ENCODE measurements around the gene DIPK2A. TPM values are rescaled to one million over a fixed set of nuclear protein-coding genes. Genes with fewer than 3 reads are reported as not detected.
A peak's percentile ranks its signal among the peaks of the same experiment; 100 is the strongest.

The DIPK2A gene, protein sequence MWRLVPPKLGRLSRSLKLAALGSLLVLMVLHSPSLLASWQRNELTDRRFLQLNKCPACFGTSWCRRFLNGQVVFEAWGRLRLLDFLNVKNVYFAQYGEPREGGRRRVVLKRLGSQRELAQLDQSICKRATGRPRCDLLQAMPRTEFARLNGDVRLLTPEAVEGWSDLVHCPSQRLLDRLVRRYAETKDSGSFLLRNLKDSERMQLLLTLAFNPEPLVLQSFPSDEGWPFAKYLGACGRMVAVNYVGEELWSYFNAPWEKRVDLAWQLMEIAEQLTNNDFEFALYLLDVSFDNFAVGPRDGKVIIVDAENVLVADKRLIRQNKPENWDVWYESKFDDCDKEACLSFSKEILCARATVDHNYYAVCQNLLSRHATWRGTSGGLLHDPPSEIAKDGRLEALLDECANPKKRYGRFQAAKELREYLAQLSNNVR
- total RNA-seq = 10 to 100 TPM; 18.1 to 41.8 (median 23.8) TPM
- polyA plus RNA-seq = 1 to 10 TPM; 6.2 to 8.0 (median 8.0) TPM
- long read RNA-seq, donor 1, full-length matches to known transcripts = 7 of 7 reads
- long read RNA-seq, donor 1, partial matches to known transcripts = 0 of 7 reads
- long read RNA-seq, donor 1, other reads (novel, unspliced or antisense) = 0 of 7 reads
- long read RNA-seq, donor 2, full-length matches to known transcripts = 8 of 8 reads
- long read RNA-seq, donor 2, partial matches to known transcripts = 0 of 8 reads
- long read RNA-seq, donor 2, other reads (novel, unspliced or antisense) = 0 of 8 reads

DNA sequence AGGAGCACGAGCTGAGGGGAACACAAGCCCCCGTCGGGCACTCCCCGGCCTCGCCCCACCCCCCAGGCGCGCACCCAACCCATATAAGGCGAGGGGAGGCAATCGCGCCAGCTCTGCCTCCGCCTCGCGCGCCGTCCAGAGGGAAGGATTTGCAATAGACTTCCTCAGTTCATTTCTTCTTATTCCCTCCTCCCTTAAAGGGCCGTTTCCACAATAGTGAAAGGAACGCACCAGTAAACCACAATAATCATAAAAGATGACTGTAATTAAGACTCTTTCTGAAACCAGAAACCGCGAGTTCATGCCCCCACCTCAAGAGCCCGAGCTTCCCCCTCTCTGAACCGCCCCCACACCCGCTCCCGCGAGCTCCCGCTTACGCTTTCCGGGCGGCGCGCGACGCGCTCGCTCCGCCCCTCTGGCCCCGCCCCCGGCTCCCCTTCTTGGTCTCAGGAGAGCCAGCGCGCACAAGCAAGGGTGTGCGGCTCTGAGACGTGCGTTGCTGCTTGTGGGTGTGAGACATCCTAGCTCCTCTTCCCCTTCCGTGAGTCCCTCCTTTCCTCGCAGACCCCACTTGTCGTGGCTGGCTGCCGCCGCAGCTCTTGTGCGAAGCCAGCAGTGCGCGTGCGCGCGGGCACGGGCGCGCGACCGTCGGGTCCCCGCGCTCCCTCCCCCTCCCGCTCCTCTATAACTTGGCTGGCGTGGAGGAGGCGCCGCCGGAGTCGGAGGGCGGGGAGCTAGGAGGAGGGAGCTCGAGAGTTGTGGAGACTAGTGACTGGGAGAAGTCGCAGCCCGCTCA is at the start of gene DIPK2A:
DIPK2A (plus strand) TSS at position 465 of the 796 bp plus-strand sequence. CDS start 510 bp downstream, outside the sequence.
- Histone ChIP-seq H3K4me3 (peak within 1 kb of the TSS; percentile 67 to 99 (median 94)), H3K27me3 (replicated peaks in 1 of 7) (no peaks in the 10 kb centered on the region), H3K36me3 (no peaks in the 10 kb centered on the region), H3K9me3 (no peaks in the 10 kb centered on the region), H3K27ac (peak within 1 kb of the TSS; percentile 95 to 99 (median 98)), H3K4me1 (peaks cover 18 to 45% (median 38%) of the 10 kb centered on the region in 6 donors)
- DNase-seq = peak; percentile 99
- WGBS, 5 donors = 0 to 1% (median 1%) methylated on average over 54 to 71 of the region's 71 CpGs
- TF ChIP-seq, protein P1, sequence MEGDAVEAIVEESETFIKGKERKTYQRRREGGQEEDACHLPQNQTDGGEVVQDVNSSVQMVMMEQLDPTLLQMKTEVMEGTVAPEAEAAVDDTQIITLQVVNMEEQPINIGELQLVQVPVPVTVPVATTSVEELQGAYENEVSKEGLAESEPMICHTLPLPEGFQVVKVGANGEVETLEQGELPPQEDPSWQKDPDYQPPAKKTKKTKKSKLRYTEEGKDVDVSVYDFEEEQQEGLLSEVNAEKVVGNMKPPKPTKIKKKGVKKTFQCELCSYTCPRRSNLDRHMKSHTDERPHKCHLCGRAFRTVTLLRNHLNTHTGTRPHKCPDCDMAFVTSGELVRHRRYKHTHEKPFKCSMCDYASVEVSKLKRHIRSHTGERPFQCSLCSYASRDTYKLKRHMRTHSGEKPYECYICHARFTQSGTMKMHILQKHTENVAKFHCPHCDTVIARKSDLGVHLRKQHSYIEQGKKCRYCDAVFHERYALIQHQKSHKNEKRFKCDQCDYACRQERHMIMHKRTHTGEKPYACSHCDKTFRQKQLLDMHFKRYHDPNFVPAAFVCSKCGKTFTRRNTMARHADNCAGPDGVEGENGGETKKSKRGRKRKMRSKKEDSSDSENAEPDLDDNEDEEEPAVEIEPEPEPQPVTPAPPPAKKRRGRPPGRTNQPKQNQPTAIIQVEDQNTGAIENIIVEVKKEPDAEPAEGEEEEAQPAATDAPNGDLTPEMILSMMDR (IDR thresholded peaks at IDR 0.05 in 8 of 11, conservative IDR thresholded peaks at IDR 0.05 in 3 of 11) = no peak
- TF ChIP-seq POLR2A (IDR thresholded peaks at IDR 0.05) = peak; percentile 12 to 94 (median 86)
- TF ChIP-seq POLR2AphosphoS5 (IDR thresholded peaks at IDR 0.05) = peak; percentile 97 to 99 (median 98)
- intact Hi-C loops (cut with DNase I; ENCODE audit: low total_unique reads) = no loop called here

DNA sequence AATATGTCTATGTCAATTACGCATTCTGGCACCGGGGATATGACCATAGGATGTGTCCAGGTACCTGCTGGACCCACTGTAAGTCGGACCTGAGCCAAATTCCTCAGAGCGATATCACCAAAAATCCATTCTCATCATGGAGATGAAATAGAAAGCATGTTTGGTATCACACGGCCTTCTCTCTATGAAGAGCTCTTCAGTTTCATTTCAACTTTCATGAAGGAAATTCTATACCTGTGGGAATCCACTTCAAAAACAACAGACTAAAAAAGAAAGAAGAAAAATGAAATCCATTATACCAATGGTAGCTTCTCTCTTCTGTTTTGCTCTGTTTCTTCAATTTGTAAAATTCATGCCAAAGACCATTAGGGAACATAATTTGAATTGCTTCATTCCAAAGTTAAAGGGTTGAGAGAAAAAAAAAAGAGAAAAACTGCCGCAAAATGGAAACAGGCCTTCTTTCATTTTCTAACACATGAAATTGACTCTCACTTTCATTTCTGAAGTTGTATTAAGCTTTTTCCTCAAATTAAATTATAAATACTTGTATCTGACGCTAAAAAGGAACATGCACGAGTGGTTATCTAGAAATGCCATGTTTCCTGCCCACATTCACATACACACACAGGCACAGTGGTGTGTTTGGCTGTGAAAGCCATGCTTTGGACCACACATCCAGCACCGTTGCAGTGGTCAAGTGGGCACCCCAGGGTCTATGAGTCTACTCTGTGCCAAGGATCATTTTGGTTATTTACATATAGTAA is 46.9 kb upstream of the DIPK2A start:
- Histone ChIP-seq H3K27ac (peak overlapping the region; percentile 51 to 83 (median 66)), H3K4me3 (peak overlapping the region in 1 of 8 donors; percentile 17), H3K9me3 (no peaks in the 10 kb centered on the region), H3K27me3 (replicated peaks in 1 of 7) (no peaks in the 10 kb centered on the region), H3K36me3 (no peaks in the 10 kb centered on the region), H3K4me1 (peaks cover 0 to 50% (median 8%) of the 10 kb centered on the region in 6 donors)
- 57 to 65% (median 62%) methylated on average over 9 of the region's 9 CpGs for WGBS, 5 donors
- DNase-seq = no peak
- intact Hi-C loops (cut with DNase I; ENCODE audit: low total_unique reads) = no loop called here
- TF ChIP-seq POLR2AphosphoS5 (IDR thresholded peaks at IDR 0.05) (no peak), POLR2A (IDR thresholded peaks at IDR 0.05) (no peak)
- TF ChIP-seq, protein P1 (IDR thresholded peaks at IDR 0.05 in 8 of 11, conservative IDR thresholded peaks at IDR 0.05 in 3 of 11) = no peak

DNA sequence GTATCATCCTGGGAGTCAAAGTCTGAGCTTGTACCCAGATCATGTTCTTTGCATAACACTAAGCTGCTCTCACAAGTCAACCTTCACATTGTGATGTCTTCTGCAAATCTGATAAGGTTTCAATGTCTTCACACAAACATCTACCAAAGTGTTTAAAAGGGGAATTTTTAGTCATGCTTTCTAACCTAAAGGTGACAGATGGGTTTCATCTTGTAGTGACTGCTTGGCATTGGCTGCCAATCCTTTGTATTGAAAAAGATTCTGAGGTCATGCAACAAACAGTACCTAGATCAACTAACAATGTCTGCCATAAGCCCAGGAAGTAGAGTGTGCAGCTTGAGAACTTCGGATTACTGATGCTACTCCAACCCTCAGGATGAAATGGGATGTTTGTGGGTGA is 43.6 kb upstream of the DIPK2A start:
- 74 to 93% (median 86%) methylated on average over 1 of the region's 1 CpG for WGBS, 5 donors
- H3K4me1 ChIP-seq = peaks cover 0 to 33% (median 5%) of the 10 kb centered on the region in 6 donors
- no peak overlapping the region for H3K4me3 ChIP-seq
- intact Hi-C loops (cut with DNase I; ENCODE audit: low total_unique reads) = no loop called here
- DNase-seq = no peak
- TF ChIP-seq POLR2A (IDR thresholded peaks at IDR 0.05) (no peak), POLR2AphosphoS5 (IDR thresholded peaks at IDR 0.05) (no peak)
- TF ChIP-seq, protein P1 (IDR thresholded peaks at IDR 0.05 in 8 of 11, conservative IDR thresholded peaks at IDR 0.05 in 3 of 11) = no peak
- no peaks in the 10 kb centered on the region for H3K27me3 ChIP-seq (replicated peaks in 1 of 7)
- no peak overlapping the region for H3K27ac ChIP-seq
- H3K9me3 ChIP-seq = no peaks in the 10 kb centered on the region
- no peaks in the 10 kb centered on the region for H3K36me3 ChIP-seq
